Measurements from ENCODE around the gene PNRC2. TPM values are rescaled to one million over a fixed set of nuclear protein-coding genes. Genes with fewer than 3 reads are reported as not detected.
"Not testable (repeated sequence)": the region's sequence is repeated elsewhere in the genome, so short reads cannot be mapped to it uniquely, and the experiment has no call there.

Gene PNRC2
- total and polyA plus RNA-seq, 7 donors: 104 to 223 (median 162) TPM

GRCh38 chr1:23980728-23981070, 21.1 kb downstream of the PNRC2 start:
- intact Hi-C loops (cut with DNase I): loop anchor here (2.0 kb wide), 1 partner anchor 34 kb away; no protein-coding TSS in a partner anchor
- 26 to 49% methylated on average over 6 of the region's 6 CpGs for WGBS, 2 donors
- Histone ChIP-seq H3K27me3 (no peaks in the 10 kb centered on the region), H3K4me3 (peak overlapping the region; percentile 80 to 97 (median 86)), H3K4me1 (peaks cover 0 to 61% (median 53%) of the 10 kb centered on the region in 4 donors), H3K36me3 (no peaks in the 10 kb centered on the region), H3K9me3 (no peaks in the 10 kb centered on the region), H3K27ac (peak overlapping the region; percentile 96 to 100 (median 98))
- TF ChIP-seq CTCF (IDR thresholded peaks at IDR 0.05) (no peak), POLR2AphosphoS5 (IDR thresholded peaks at IDR 0.05) (no peak), EP300 (IDR thresholded peaks at IDR 0.05) (no peak), POLR2A (IDR thresholded peaks at IDR 0.05) (no peak)
- no peak for DNase-seq

DNA sequence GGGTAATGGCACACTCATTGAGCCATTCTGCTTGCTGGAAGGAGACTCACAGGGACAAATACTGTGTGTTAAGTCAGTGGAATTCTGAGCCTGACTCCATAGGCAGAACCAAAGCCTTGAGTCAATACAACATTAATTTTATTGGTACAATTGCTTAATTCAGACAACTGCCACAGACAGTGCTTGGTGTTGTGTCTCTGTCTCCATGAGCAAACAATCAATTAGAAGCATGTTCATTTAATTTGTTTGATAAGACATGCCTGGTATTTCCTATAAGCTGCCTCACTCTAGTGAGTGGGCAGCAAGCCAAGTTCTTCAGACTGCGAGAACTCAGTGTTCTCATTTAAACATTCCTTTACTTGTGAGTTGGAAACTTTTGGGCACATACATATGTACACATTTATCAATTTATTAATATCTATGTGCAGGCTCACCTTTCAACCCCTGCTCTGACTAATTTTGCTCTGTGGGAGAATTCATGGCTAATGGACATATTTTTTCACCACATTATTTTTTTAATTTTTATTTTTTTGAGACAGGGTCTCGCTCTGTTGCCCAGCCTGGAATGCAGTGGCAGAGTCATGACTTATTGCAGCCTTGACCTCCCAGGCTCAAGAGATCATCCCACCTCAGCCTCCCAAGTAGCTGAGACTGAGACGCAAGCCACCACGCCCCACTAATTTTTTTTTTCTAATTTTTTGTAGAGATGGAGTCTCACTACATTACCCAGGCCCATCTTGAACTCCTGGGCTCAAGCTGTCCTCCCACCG, 25.0 kb downstream of the PNRC2 start:
- H3K4me1 ChIP-seq: peaks cover 0 to 25% (median 22%) of the 10 kb centered on the region in 4 donors
- no peak for DNase-seq
- no peaks in the 10 kb centered on the region for H3K36me3 ChIP-seq
- H3K27ac ChIP-seq: peak overlapping the region; percentile 63 to 77 (median 69)
- 76 to 87% methylated on average over 5 of the region's 5 CpGs for WGBS, 2 donors
- H3K9me3 ChIP-seq: no peaks in the 10 kb centered on the region
- no peak overlapping the region for H3K4me3 ChIP-seq
- no peaks in the 10 kb centered on the region for H3K27me3 ChIP-seq
- intact Hi-C loops (cut with DNase I): no loop called here
- TF ChIP-seq POLR2AphosphoS5 (IDR thresholded peaks at IDR 0.05) (peak in 1 of 4 donors; percentile 17), EP300 (IDR thresholded peaks at IDR 0.05) (peak in 1 of 4 donors; percentile 44), POLR2A (IDR thresholded peaks at IDR 0.05) (no peak), CTCF (IDR thresholded peaks at IDR 0.05) (no peak)

DNA sequence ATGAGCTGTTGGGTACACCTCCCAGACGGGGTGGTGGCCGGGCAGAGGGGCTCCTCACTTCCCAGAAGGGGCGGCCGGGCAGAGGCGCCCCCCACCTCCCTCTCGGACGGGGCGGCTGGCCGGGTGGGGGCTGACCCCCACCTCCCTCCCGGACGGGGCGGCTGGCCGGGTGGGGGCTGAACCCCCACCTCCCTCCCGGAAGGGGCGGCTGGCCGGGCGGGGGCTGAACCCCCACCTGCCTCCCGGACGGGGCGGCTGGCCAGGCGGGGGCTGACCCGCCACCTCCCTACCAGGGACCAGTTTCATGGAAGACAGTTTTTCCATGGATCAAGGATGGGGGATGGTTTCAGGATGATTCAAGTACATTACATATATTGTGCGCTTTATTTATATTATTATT, 27.4 kb downstream of the PNRC2 start:
- H3K9me3 ChIP-seq; H3K36me3 ChIP-seq; intact Hi-C loops (cut with DNase I); H3K27ac ChIP-seq; H3K27me3 ChIP-seq; DNase-seq; H3K4me3 ChIP-seq: not testable (repeated sequence)
- WGBS, 2 donors: 97 to 98% methylated on average over 23 of the region's 23 CpGs
- H3K4me1 ChIP-seq: peaks cover 0 to 17% (median 17%) of the 10 kb centered on the region in 4 donors

DNA sequence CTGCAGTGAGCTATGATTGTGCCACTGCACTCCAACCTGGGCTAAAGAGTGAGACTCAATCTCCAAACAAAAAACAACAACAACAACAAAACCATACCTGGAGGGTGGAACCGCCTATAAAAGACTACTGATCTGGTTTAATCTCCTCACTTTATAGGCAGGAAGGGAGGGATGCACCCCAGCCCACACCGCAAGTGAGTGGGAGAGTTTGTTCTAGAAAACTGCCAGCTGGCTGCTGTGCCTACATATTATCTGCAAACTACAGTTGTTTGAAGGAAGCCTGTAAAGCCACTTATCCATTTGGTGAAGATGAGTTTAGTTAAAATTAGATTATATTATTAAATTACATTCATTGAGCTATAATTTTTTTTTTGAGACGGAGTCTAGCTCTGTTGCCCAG, 29.6 kb downstream of the PNRC2 start:
- Histone ChIP-seq H3K4me1 (peaks cover 0 to 12% (median 12%) of the 10 kb centered on the region in 4 donors), H3K27ac (no peak overlapping the region), H3K4me3 (no peak overlapping the region), H3K27me3 (no peaks in the 10 kb centered on the region), H3K9me3 (no peaks in the 10 kb centered on the region), H3K36me3 (no peaks in the 10 kb centered on the region)
- no peak for DNase-seq
- TF ChIP-seq POLR2A (IDR thresholded peaks at IDR 0.05): no peak
- TF ChIP-seq POLR2AphosphoS5 (IDR thresholded peaks at IDR 0.05): no peak
- no peak for TF ChIP-seq EP300 (IDR thresholded peaks at IDR 0.05)
- TF ChIP-seq CTCF (IDR thresholded peaks at IDR 0.05): no peak
- intact Hi-C loops (cut with DNase I): no loop called here
- WGBS, 2 donors: 73 to 76% methylated on average over 3 of the region's 3 CpGs

DNA sequence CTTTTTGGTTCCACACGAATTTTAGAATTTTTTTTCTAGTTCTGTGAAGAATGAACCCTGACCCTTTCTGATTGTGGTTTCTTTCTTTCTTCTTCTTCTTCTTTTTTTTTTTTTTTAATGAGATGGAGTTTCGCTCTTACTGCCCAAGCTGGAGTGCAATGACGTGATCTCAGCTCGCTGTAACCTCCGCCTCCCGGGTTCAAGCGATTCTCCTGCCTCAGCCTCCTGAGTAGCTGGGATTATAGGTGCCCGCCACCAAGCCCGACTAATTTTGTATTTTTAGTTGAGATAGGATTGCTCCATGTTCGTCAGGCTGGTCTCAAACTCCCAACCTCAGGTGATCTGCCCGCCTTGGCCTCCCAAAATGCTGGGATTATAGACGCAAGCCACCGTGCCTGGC, 32.4 kb downstream of the PNRC2 start:
- H3K27me3 ChIP-seq; H3K4me1 ChIP-seq; intact Hi-C loops (cut with DNase I); H3K27ac ChIP-seq; H3K9me3 ChIP-seq; H3K36me3 ChIP-seq; DNase-seq; H3K4me3 ChIP-seq: not testable (repeated sequence)
- WGBS, 2 donors: 83 to 88% methylated on average over 13 of the region's 13 CpGs

- no peaks in the 10 kb centered on the region for H3K27me3 ChIP-seq
- WGBS, 2 donors: 77 to 78% methylated on average over 13 of the region's 13 CpGs
- H3K36me3 ChIP-seq: no peaks in the 10 kb centered on the region
- H3K27ac ChIP-seq: no peak overlapping the region
- intact Hi-C loops (cut with DNase I): no loop called here
- H3K4me1 ChIP-seq: peaks cover 0 to 8% (median 0%) of the 10 kb centered on the region in 4 donors
- no peak overlapping the region for H3K4me3 ChIP-seq
- DNase-seq: no peak
- TF ChIP-seq POLR2A (IDR thresholded peaks at IDR 0.05) (no peak), POLR2AphosphoS5 (IDR thresholded peaks at IDR 0.05) (no peak), CTCF (IDR thresholded peaks at IDR 0.05) (no peak), EP300 (IDR thresholded peaks at IDR 0.05) (no peak)
- H3K9me3 ChIP-seq: no peaks in the 10 kb centered on the region
These were observed 35.8 kb downstream of the PNRC2 start for GRCh38 chr1:23995431-23995837.

Data from sigmoid colon (tissue), 7 donors.